ENCODE results near the gene DAAM2.

DNA sequence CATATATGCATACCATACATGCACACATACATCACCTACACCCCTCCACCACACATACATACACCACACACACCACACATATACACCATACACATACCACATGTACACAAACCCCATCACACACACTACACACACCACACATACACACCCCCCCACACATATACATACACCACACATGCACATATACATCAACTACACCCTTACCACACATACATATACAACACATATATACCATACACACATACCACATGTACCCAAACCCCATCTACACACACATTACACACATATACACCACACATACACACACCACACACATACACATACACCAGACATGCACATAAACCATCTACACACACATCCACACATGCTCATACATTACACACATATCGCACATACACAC is 52.7 kb downstream of the DAAM2 start:
- TF ChIP-seq, protein P1, sequence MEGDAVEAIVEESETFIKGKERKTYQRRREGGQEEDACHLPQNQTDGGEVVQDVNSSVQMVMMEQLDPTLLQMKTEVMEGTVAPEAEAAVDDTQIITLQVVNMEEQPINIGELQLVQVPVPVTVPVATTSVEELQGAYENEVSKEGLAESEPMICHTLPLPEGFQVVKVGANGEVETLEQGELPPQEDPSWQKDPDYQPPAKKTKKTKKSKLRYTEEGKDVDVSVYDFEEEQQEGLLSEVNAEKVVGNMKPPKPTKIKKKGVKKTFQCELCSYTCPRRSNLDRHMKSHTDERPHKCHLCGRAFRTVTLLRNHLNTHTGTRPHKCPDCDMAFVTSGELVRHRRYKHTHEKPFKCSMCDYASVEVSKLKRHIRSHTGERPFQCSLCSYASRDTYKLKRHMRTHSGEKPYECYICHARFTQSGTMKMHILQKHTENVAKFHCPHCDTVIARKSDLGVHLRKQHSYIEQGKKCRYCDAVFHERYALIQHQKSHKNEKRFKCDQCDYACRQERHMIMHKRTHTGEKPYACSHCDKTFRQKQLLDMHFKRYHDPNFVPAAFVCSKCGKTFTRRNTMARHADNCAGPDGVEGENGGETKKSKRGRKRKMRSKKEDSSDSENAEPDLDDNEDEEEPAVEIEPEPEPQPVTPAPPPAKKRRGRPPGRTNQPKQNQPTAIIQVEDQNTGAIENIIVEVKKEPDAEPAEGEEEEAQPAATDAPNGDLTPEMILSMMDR (IDR thresholded peaks at IDR 0.05), result no peak
- no peak for TF ChIP-seq POLR2AphosphoS5 (IDR thresholded peaks at IDR 0.05)

All from breast epithelium (tissue), 3 donors.